Prostate gland (tissue), 2 donors: Measurements from ENCODE around the gene TIMMDC1. TPM values are rescaled to one million over a fixed set of nuclear protein-coding genes. Genes with fewer than 3 reads are reported as not detected.
A peak's percentile ranks its signal among the peaks of the same experiment; 100 is the strongest.

Source experiments
- DNase-seq: peaks from one replicate; pipeline ENCODE4 v3.0.0-alpha.2; 2019; ENCODE audit warnings: low spot score
- H3K27ac ChIP-seq, 2 donors: fragments of 200-600 bp; sonication (generic); 2 replicates each; pipeline ENCODE4 v1.5.1; 2017 to 2019
- H3K27me3 ChIP-seq: fragments of 200-600 bp; sonication (generic); replicated peaks from 2 replicates; pipeline ENCODE4 v1.5.1; 2019; ENCODE audit not compliant: insufficient read depth
- H3K36me3 ChIP-seq, 2 donors: fragments of 200-600 bp; sonication (generic); 1 replicate in 1 of 2; 2 replicates in 1 of 2; pipeline versions ENCODE4 v1.5.1 to v1.8.1; 2017 to 2019
- H3K4me1 ChIP-seq: fragments of 200-600 bp; sonication (generic); replicated peaks from 2 replicates; pipeline ENCODE4 v1.5.1; 2019
- H3K4me3 ChIP-seq, 2 donors: fragments of 200-600 bp; sonication (generic); 2 replicates each; pipeline ENCODE4 v1.5.1; 2017 to 2019
- H3K9me3 ChIP-seq: fragments of 200-600 bp; sonication (generic); 2 replicates; pipeline ENCODE4 v1.5.1; 2017
- CTCF ChIP-seq, 4 experiments: fragments of 200-600 bp in 2 of 4; fragments of 450-650 bp in 2 of 4; sonication (generic) in 2 of 4; IDR thresholded peaks; 1 replicate in 3 of 4; 2 replicates in 1 of 4; pipeline ENCODE4 v1.5.1; 2016 to 2019; ENCODE audit warnings: antibody characterized with exemption in 4 of 4, mild to moderate bottlenecking in 2 of 4, moderate library complexity in 2 of 4
- POLR2A ChIP-seq: fragments of 450-650 bp; IDR thresholded peaks from one replicate; pipeline ENCODE4 v1.6.1; 2016; ENCODE audit warnings: antibody characterized with exemption, mild to moderate bottlenecking
- POLR2AphosphoS5 ChIP-seq: sonication (generic); formaldehyde crosslinking; IDR thresholded peaks from one replicate; pipeline ENCODE4 v1.6.1; 2017; ENCODE audit warnings: antibody characterized with exemption
- WGBS: methylation state at CpG from one replicate; pipeline ENCODE4 v1.1.5; 2018; 5-methylcytosine and 5-hydroxymethylcytosine counted together
- intact Hi-C: fragments of 100-400 bp; cut with DNase I; formaldehyde crosslinking; loops from one replicate; pipeline ENCODE4 v1.14.2; 2022
- total RNA-seq, 2 donors: library from RNA; depleted of rRNA; stranded (reverse); fragments of >200 nt; gene quantifications; one replicate each; pipeline ENCODE4 v1.1.0, GENCODE V29; 2016

TIMMDC1 gene
- total RNA-seq, 2 donors from 2014 or later, result 65.7 to 67.7 TPM

DNA sequence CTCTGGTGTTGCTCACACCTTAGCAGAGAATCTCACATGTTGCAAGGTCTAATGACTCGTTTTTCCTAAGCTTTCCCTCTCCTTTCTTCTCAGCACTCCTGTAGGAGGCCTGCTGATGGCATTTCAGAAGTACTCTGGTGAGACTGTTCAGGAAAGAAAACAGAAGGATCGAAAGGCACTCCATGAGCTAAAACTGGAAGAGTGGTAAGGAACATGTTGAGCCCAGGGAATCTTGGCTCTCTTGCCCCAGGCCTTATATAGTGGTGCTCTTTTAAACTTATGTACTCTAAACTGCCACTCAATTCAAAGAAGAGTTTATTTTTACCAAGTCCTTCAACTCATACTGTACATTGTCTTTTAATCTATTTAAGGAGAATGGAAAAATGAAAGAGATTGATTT lies 18.8 kb downstream of the TIMMDC1 start:
- H3K36me3 ChIP-seq, result peaks cover 0 to 7% of the 10 kb centered on the region in 2 donors
- H3K27me3 ChIP-seq, result no peaks in the 10 kb centered on the region
- 36% methylated on average over 2 of the region's 2 CpGs for WGBS
- H3K4me3 ChIP-seq, result no peak overlapping the region
- peak overlapping the region in 1 of 2 donors; percentile 25 for H3K27ac ChIP-seq
- intact Hi-C loops, result no loop called here
- no peaks in the 10 kb centered on the region for H3K4me1 ChIP-seq
- no peak for TF ChIP-seq CTCF (IDR thresholded peaks at IDR 0.05)
- no peak for TF ChIP-seq POLR2A
- peak; percentile 40 for TF ChIP-seq POLR2AphosphoS5
- no peak for DNase-seq
- H3K9me3 ChIP-seq, result no peaks in the 10 kb centered on the region

DNA sequence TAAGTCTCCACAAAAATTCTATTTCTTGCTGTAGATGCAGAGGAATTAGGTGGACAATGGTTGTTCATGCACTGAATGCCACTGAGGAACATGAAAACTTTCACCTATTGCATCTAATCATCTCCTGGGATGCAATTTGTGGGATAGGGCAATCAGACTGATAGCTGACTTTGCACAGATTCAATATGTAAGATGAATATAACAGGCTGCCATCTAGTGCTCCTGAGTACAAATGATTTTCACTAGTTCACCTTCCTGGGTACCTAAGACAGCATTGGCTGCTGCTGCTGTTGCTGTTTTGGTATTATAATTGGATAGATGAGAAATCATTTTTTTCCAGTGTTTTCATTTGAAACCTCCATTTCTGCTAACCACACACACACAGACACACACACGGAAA lies 19.7 kb downstream of the TIMMDC1 start:
- 97% methylated on average over 1 of the region's 1 CpG for WGBS
- no peaks in the 10 kb centered on the region for H3K9me3 ChIP-seq
- no peak overlapping the region for H3K27ac ChIP-seq
- intact Hi-C loops, result no loop called here
- TF ChIP-seq CTCF (IDR thresholded peaks at IDR 0.05), result no peak
- no peak for TF ChIP-seq POLR2AphosphoS5
- no peak for TF ChIP-seq POLR2A
- no peak for DNase-seq
- peaks cover 0 to 11% of the 10 kb centered on the region in 2 donors for H3K36me3 ChIP-seq
- no peaks in the 10 kb centered on the region for H3K4me1 ChIP-seq
- H3K27me3 ChIP-seq, result no peaks in the 10 kb centered on the region
- H3K4me3 ChIP-seq, result no peak overlapping the region

DNA sequence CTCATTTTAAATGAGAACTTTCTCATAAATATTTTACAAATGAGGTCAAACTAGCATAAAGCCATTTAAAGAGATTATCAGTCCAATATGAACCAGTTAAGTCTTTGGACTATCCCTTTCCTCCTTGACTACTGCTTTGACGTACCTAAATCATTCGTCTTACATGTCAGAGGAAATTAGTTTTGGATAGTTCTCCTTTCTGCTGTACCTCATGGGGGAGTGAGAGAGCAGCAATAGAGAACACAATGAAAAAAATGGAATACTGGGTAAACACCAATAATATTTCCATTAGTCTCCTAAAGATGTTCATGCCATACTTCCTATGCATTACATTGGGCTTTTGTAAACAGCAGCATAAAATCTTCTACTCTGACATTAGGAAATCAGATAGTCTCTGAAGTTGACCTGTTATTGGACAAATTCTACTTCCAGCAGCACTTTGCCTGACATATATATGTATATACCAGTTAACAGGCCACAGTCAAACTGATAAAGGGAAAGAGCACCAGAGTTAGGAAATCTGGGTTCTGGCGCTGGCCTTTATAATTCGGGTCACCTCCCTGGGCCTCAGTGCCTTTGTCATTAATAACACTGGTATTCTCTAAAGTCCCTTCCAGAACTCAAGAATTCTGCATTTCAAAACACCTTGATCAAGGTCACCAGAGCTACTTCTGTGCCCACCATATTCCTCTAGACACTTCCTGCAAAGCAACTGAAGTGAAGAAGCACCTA lies 26.8 kb downstream of the TIMMDC1 start:
- Histone ChIP-seq H3K9me3 (no peaks in the 10 kb centered on the region), H3K36me3 (peaks cover 0 to 5% of the 10 kb centered on the region in 2 donors), H3K4me1 (no peaks in the 10 kb centered on the region), H3K27ac (no peak overlapping the region), H3K4me3 (no peak overlapping the region), H3K27me3 (no peaks in the 10 kb centered on the region)
- DNase-seq, result no peak
- TF ChIP-seq CTCF (IDR thresholded peaks at IDR 0.05) (peak in 2 of 4 experiments; percentile 32 to 52), POLR2AphosphoS5 (no peak)
- intact Hi-C loops, result loop anchor here (5.0 to 10.0 kb wide), 2 partner anchors 52 to 160 kb away; partner anchors contain the start of gene ADPRH
- 54% methylated on average over 4 of the region's 4 CpGs for WGBS

DNA sequence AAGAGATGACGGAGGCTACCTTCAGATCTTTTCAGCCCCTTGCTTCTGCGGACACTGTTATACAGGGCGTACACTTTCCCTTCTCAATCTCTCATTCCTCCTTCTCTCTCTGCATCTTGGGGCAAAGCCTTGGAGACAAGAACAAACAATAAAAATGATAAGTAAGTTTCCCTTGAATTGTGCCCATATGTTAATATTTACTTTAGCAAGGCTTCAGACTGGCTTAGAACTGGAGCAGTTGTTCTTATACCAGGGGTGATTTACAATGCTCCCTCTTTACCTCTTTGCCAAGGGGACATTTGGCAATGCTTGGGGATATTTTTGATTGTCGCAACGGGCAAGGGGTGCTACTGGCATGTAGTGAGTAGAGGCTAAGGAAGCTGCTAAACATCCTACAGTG lies 29.4 kb downstream of the TIMMDC1 start:
- TF ChIP-seq CTCF (IDR thresholded peaks at IDR 0.05) (no peak), POLR2A (no peak), POLR2AphosphoS5 (no peak)
- Histone ChIP-seq H3K27ac (no peak overlapping the region), H3K9me3 (no peaks in the 10 kb centered on the region), H3K27me3 (no peaks in the 10 kb centered on the region), H3K36me3 (no peaks in the 10 kb centered on the region), H3K4me1 (no peaks in the 10 kb centered on the region), H3K4me3 (no peak overlapping the region)
- intact Hi-C loops, result loop anchor here (10.0 kb wide), 1 partner anchor 157 kb away; no protein-coding TSS in a partner anchor
- WGBS, result 73% methylated on average over 5 of the region's 5 CpGs
- DNase-seq, result no peak

- Histone ChIP-seq H3K36me3 (no peaks in the 10 kb centered on the region), H3K27ac (no peak overlapping the region), H3K9me3 (no peaks in the 10 kb centered on the region), H3K4me1 (no peaks in the 10 kb centered on the region), H3K27me3 (no peaks in the 10 kb centered on the region), H3K4me3 (no peak overlapping the region)
- no peak for DNase-seq
- TF ChIP-seq CTCF (IDR thresholded peaks at IDR 0.05) (no peak), POLR2AphosphoS5 (no peak), POLR2A (no peak)
- intact Hi-C loops, result loop anchor here (10.0 kb wide), 1 partner anchor 155 kb away; no protein-coding TSS in a partner anchor
Measured at GRCh38 chr3:119529883-119530282, 31.5 kb downstream of the TIMMDC1 start.
